Measurements from ENCODE around the gene CELF5. TPM values are rescaled to one million over a fixed set of nuclear protein-coding genes. Genes with fewer than 3 reads are reported as not detected.

The CELF5 gene
- total RNA-seq, 1 experiment from 2014 or later: 2.5 TPM

- H3K27ac ChIP-seq (ENCODE audit: low read depth, low read length): peak overlapping the region; percentile 83; the same call in 1 of the 2 replicates
Observed at GRCh38 chr19:3186891-3187661, 37.4 kb upstream of the CELF5 start.

DNA sequence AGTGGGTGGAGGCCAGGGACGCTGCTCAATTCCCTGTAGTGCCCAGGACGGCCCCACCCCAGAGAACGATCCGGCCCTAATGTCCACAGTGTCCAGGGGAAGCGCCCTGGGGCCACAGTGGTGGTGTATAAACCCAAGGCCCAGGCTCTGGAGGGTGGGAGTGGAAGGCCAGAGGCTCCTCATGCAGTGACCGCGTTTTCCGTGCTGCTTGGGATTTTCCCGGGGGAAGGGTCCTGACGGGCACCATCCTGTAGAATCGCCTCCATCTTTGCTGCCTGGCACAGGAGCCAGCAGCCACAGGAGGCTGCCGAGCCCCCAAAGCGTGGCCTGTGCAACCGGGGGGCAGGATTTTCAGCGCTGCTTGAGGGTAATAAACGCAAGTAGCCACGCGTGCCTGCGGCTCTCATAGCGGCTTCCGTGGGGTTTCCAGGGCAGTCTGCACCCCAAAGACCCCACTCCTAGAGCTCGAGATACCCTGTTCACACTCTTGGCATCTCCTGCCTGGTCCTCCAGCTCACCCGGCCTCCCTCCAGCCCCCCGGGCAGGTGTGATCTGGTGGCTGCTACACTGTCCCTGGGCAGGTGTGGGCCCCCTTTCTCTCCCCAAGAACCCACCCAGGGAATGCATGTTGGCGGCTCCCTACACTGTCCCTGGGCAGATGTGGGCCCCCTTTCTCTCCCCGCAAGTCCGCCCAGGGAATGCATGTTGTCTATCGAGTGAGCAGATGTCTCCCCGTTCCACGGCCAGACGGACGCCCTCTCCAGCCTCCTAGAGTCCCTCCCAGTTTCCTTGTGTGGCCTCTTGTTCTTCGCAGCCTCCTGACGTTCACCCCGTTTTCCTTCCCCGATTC is 36.6 kb upstream of the CELF5 start:
- H3K9ac ChIP-seq (ENCODE audit: low read length): peak overlapping the region; percentile 96
- H2AFZ ChIP-seq (ENCODE audit: low read depth, low read length, poor library complexity, severe bottlenecking): no peak overlapping the region
- H3K4me1 ChIP-seq (ENCODE audit: control insufficient read depth in 1 of 2, insufficient read depth in 2 of 2, low read length in 2 of 2): peaks cover 12 to 32% of the 10 kb centered on the region in 2 experiments; a peak in 3 of 4 replicates
- CTCF ChIA-PET: no interaction called here
- H3K36me3 ChIP-seq (ENCODE audit: control insufficient read depth in 1 of 2, insufficient read depth in 2 of 2, low read length in 2 of 2): peaks cover 4 to 28% of the 10 kb centered on the region in 2 experiments; a peak in 2 of 4 replicates
- ATAC-seq (no peak), DNase-seq (ENCODE audit: low read depth, low spot score) (no peak)
- H3K79me2 ChIP-seq (ENCODE audit: insufficient read depth, low read length): peaks cover 70% of the 10 kb centered on the region
- intact Hi-C loops (cut with micrococcal nuclease): no loop called here
- H3K4me3 ChIP-seq (replicated peaks in 1 of 2; ENCODE audit: low read depth in 1 of 2, low read length in 2 of 2): peak overlapping the region; percentile 94 to 96
- peaks cover 9% of the 10 kb centered on the region; the same call in 1 of the 2 replicates for H4K20me1 ChIP-seq (ENCODE audit: insufficient read depth)
- RAD21 ChIA-PET (ENCODE audit: low non-redundant PET in 1 of 2, low total read pairs in 2 of 2, uncharacterized antibody in 2 of 2, unreplicated experiment in 2 of 2): no interaction called here
- no peaks in the 10 kb centered on the region for H3K9me2 ChIP-seq (ENCODE audit: insufficient read depth)
- TF ChIP-seq YY1 (IDR thresholded peaks at IDR 0.05; ENCODE audit: extremely low read depth, insufficient replicate concordance, low read depth, low read length) (no peak), POLR2AphosphoS5 (IDR thresholded peaks at IDR 0.05; ENCODE audit: low read depth, low read length) (no peak), ZNF274 (IDR thresholded peaks at IDR 0.05; ENCODE audit: low read depth, low read length) (no peak), POLR2A (IDR thresholded peaks at IDR 0.05; ENCODE audit: borderline replicate concordance, extremely low read depth, insufficient read depth, insufficient read length) (no peak), ZFX (IDR thresholded peaks at IDR 0.05) (no peak)
- TF ChIP-seq, protein P1, sequence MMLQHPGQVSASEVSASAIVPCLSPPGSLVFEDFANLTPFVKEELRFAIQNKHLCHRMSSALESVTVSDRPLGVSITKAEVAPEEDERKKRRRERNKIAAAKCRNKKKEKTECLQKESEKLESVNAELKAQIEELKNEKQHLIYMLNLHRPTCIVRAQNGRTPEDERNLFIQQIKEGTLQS (IDR thresholded peaks at IDR 0.05): no peak
- TF ChIP-seq, protein P2, sequence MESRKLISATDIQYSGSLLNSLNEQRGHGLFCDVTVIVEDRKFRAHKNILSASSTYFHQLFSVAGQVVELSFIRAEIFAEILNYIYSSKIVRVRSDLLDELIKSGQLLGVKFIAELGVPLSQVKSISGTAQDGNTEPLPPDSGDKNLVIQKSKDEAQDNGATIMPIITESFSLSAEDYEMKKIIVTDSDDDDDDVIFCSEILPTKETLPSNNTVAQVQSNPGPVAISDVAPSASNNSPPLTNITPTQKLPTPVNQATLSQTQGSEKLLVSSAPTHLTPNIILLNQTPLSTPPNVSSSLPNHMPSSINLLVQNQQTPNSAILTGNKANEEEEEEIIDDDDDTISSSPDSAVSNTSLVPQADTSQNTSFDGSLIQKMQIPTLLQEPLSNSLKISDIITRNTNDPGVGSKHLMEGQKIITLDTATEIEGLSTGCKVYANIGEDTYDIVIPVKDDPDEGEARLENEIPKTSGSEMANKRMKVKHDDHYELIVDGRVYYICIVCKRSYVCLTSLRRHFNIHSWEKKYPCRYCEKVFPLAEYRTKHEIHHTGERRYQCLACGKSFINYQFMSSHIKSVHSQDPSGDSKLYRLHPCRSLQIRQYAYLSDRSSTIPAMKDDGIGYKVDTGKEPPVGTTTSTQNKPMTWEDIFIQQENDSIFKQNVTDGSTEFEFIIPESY (IDR thresholded peaks at IDR 0.05; ENCODE audit: extremely low read depth, insufficient replicate concordance, low read length): no peak
- no TSS peak for BruUV-seq (replicated peaks)
- H3K27ac ChIP-seq (ENCODE audit: low read depth, low read length): peak overlapping the region; percentile 83; the same call in 1 of the 2 replicates
- POLR2A ChIA-PET: no interaction called here
- H3K27me3 ChIP-seq (ENCODE audit: insufficient read depth, low read length): no peaks in the 10 kb centered on the region
- no peaks in the 10 kb centered on the region for H3K9me3 ChIP-seq (ENCODE audit: control insufficient read depth in 1 of 2, insufficient read depth in 1 of 2, low read depth in 1 of 2, low read length in 2 of 2)
- H3K4me2 ChIP-seq (ENCODE audit: low read length): peak overlapping the region; percentile 76

More at GRCh38 chr19:3186891-3187661, 37.4 kb upstream of the CELF5 start:
- Histone ChIP-seq H3K9ac (ENCODE audit: low read length) (peak overlapping the region; percentile 96), H4K20me1 (ENCODE audit: insufficient read depth) (peaks cover 9% of the 10 kb centered on the region; the same call in 1 of the 2 replicates), H3K9me3 (ENCODE audit: control insufficient read depth in 1 of 2, insufficient read depth in 1 of 2, low read depth in 1 of 2, low read length in 2 of 2) (no peaks in the 10 kb centered on the region), H3K4me2 (ENCODE audit: low read length) (peak overlapping the region; percentile 76), H3K36me3 (ENCODE audit: control insufficient read depth in 1 of 2, insufficient read depth in 2 of 2, low read length in 2 of 2) (peaks cover 4 to 28% of the 10 kb centered on the region in 2 experiments; a peak in 2 of 4 replicates), H3K4me3 (replicated peaks in 1 of 2; ENCODE audit: low read depth in 1 of 2, low read length in 2 of 2) (peak overlapping the region; percentile 94 to 96), H3K9me2 (ENCODE audit: insufficient read depth) (no peaks in the 10 kb centered on the region), H3K27me3 (ENCODE audit: insufficient read depth, low read length) (no peaks in the 10 kb centered on the region), H3K4me1 (ENCODE audit: control insufficient read depth in 1 of 2, insufficient read depth in 2 of 2, low read length in 2 of 2) (peaks cover 12 to 32% of the 10 kb centered on the region in 2 experiments; a peak in 3 of 4 replicates), H2AFZ (ENCODE audit: low read depth, low read length, poor library complexity, severe bottlenecking) (no peak overlapping the region), H3K79me2 (ENCODE audit: insufficient read depth, low read length) (peaks cover 63% of the 10 kb centered on the region)
- intact Hi-C loops (cut with micrococcal nuclease): no loop called here
- TF ChIP-seq CBX3 (IDR thresholded peaks at IDR 0.05; ENCODE audit: low read depth) (no peak), POLR2AphosphoS5 (IDR thresholded peaks at IDR 0.05; ENCODE audit: low read depth, low read length) (no peak), ZFX (IDR thresholded peaks at IDR 0.05) (no peak)
- DNase-seq (ENCODE audit: low read depth, low spot score) (no peak), ATAC-seq (no peak)
- ChIA-PET CTCF (interaction anchor here (1.4 kb wide), 1 partner anchor 24 kb away, joined by 3 read pairs; no protein-coding TSS in a partner anchor), POLR2A (no interaction called here), RAD21 (ENCODE audit: low non-redundant PET in 1 of 2, low total read pairs in 2 of 2, uncharacterized antibody in 2 of 2, unreplicated experiment in 2 of 2) (no interaction called here)
- TSS peak; percentile 47 for BruUV-seq (replicated peaks)

Data from HCT116 (cell line).